Pancreas (tissue), 10 donors: ENCODE data around the gene ZNF14. TPM values are rescaled to one million over a fixed set of nuclear protein-coding genes. Genes with fewer than 3 reads are reported as not detected.

ENCODE experiments used
- ATAC-seq, 4 donors: fragments of 200-7000 bp; cut with Tn5 transposase; one replicate each; pipeline versions ENCODE4 v1.8.0 to v1.9.1; 2020; ENCODE audit warnings: mild to moderate bottlenecking in 4 of 4, moderate library complexity in 4 of 4
- DNase-seq, 6 donors: peaks; one replicate each; pipeline ENCODE4 v3.0.0-alpha.2; 2020
- FAIRE-seq: peaks from 2 replicates; lab custom pipeline; 2012; peaks lifted over from hg19 to GRCh38; lab: Jason Lieb, UNC
- H3K27ac ChIP-seq, 4 donors: fragments of 200-600 bp; sonication (generic); 1 replicate in 3 of 4; 2 replicates in 1 of 4; pipeline versions ENCODE4 v1.5.0 to v1.8.0; 2020
- H3K27me3 ChIP-seq, 4 donors: fragments of 200-600 bp; one replicate each; pipeline ENCODE4 v1.8.0; 2021
- H3K36me3 ChIP-seq, 3 donors: fragments of 200-600 bp; sonication (generic) in 1 of 3; one replicate each; pipeline versions ENCODE4 v1.5.0 to v1.8.0; 2020 to 2021
- H3K4me1 ChIP-seq, 3 donors: fragments of 200-600 bp; one replicate each; pipeline ENCODE4 v1.8.0; 2021
- H3K4me3 ChIP-seq, 4 donors: fragments of 200-600 bp; sonication (generic) in 2 of 4; one replicate each; pipeline versions ENCODE4 v1.5.0 to v1.8.0; 2020 to 2021
- H3K9me3 ChIP-seq, 4 donors: fragments of 200-600 bp; one replicate each; pipeline ENCODE4 v1.8.0; 2021
- CTCF ChIP-seq, 4 donors: fragments of 200-600 bp; sonication (generic) in 3 of 4; IDR thresholded peaks; one replicate each; pipeline versions ENCODE4 v1.5.0 to v1.8.0; 2021; ENCODE audit warnings: antibody characterized with exemption in 4 of 4
- WGBS, 2 donors: extraction: QIAGEN DNeasy Blood & Tissue Kit; methylation state at CpG; one replicate each; pipeline ENCODE4 v1.1.7; 2013; 5-methylcytosine and 5-hydroxymethylcytosine counted together
- intact Hi-C, 3 donors: fragments of 100-400 bp; cut with DNase I; formaldehyde crosslinking; loops; one replicate each; pipeline versions ENCODE4 v1.11.1 to v1.14.2; 2022
- polyA plus RNA-seq, 2 donors: library from polyadenylated mRNA; stranded (reverse); fragments of 200-250 nt; gene quantifications; one replicate each; pipeline ENCODE4 v1.2.3, GENCODE V29; 2013
- total RNA-seq, 6 donors: library from RNA; stranded (reverse); fragmentation: NEBNext Ultra II Directional in 4 of 6; extraction: Animal tissue kit (Norgen Biotek cat#: 25700) in 4 of 6; gene quantifications; one replicate each; pipeline versions ENCODE4 v1.2.1 to v1.2.4, GENCODE V29; 2021 to 2023
- donor health status: healthy with polysubstance abuse.
- donor health status: DM: no; HTN: no; CAD: no; lungs with moderate emphysema.
- donor health status: DM: no; HTN: no; CAD: no.
- donor health status: control.
- donor health status: control.
- donor health status: Bipolar disorder and iron deficiency.
- donor health status: DM: yes; HTN: yes; CAD: no.
- donor health status: DM: no; HTN: no; CAD: no.
- donor health status: DM: no; HTN: no; CAD: no.
- donor health status: DM: yes; HTN: yes; CAD: no.

ZNF14 gene
- total and polyA plus RNA-seq, 8 donors, result 2.0 to 4.5 (median 3.1) TPM

- no peaks in the 10 kb centered on the region for H3K9me3 ChIP-seq
- no peak overlapping the region for H3K27ac ChIP-seq
- DNase-seq (peak in 1 of 6 donors; percentile 40), FAIRE-seq (no peak), ATAC-seq (no peak)
- no peaks in the 10 kb centered on the region for H3K36me3 ChIP-seq
- no peak for TF ChIP-seq CTCF (IDR thresholded peaks at IDR 0.05)
- no peaks in the 10 kb centered on the region for H3K27me3 ChIP-seq
- 85 to 88% methylated on average over 8 to 9 of the region's 9 CpGs for WGBS, 2 donors
- no peak overlapping the region for H3K4me3 ChIP-seq
- intact Hi-C loops, result no loop called here
- H3K4me1 ChIP-seq, result no peaks in the 10 kb centered on the region
These were observed 15.5 kb upstream of the ZNF14 start for GRCh38 chr19:19748249-19748938.

GRCh38 chr19:19747357-19748220 is 14.7 kb upstream of the ZNF14 start:
- no peak for TF ChIP-seq CTCF (IDR thresholded peaks at IDR 0.05)
- Histone ChIP-seq H3K4me1 (no peaks in the 10 kb centered on the region), H3K4me3 (no peak overlapping the region), H3K9me3 (no peaks in the 10 kb centered on the region), H3K27me3 (no peaks in the 10 kb centered on the region), H3K27ac (no peak overlapping the region), H3K36me3 (no peaks in the 10 kb centered on the region)
- FAIRE-seq (no peak), ATAC-seq (no peak), DNase-seq (peak in 1 of 6 donors; percentile 50)
- 77 to 84% methylated on average over 12 to 13 of the region's 13 CpGs for WGBS, 2 donors
- intact Hi-C loops, result no loop called here

DNA sequence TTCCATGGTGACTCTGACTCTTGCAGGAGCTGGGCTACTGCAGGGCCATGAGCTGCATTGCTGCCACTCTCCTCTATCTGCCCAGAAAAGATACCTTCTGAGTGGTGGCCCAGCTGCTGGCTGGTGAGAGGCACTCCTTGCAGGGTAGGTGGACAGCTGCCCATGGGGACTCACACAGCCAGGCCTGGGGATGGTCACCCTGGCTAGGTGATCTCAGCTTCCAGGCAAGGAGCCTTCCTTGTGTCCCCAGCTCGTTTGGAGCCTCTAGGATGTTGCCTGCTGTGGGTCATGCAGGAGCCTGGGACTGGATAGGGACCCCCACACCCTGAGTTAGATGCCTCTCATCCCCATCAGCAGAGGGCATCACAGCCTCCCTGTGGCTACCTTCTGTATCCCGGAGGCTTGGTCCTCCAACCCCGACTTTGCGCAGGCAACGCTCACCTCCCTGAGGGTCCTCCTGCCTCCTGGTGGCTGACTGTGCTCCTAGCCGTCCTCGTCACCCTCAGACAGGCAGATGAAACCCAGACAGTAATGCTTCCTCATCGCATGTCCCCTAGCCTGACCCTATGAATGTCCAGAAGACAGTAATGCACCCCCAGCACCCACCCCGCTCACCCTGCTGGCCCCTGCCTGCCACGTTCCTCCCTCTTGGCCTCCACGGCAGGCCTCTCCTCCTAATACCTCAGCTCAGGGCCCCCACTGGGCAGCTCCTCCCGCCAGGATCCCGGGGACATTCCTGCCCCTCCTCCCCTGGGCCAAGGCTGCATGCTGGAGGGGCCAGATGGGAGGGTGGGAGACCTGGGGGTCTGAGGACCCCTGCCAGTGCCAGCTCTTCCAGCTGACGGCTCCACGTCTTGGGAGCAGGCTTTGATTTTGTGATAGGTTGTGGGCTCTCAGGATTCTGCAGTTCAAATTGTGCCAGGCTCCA is 13.6 kb upstream of the ZNF14 start:
- Histone ChIP-seq H3K27ac (no peak overlapping the region), H3K4me1 (no peaks in the 10 kb centered on the region), H3K27me3 (no peaks in the 10 kb centered on the region), H3K9me3 (no peaks in the 10 kb centered on the region), H3K4me3 (no peak overlapping the region), H3K36me3 (no peaks in the 10 kb centered on the region)
- intact Hi-C loops, result no loop called here
- no peak for TF ChIP-seq CTCF (IDR thresholded peaks at IDR 0.05)
- ATAC-seq (no peak), DNase-seq (peak in 2 of 6 donors; percentile 7 to 43), FAIRE-seq (no peak)
- 55 to 60% methylated on average over 15 of the region's 15 CpGs for WGBS, 2 donors

DNA sequence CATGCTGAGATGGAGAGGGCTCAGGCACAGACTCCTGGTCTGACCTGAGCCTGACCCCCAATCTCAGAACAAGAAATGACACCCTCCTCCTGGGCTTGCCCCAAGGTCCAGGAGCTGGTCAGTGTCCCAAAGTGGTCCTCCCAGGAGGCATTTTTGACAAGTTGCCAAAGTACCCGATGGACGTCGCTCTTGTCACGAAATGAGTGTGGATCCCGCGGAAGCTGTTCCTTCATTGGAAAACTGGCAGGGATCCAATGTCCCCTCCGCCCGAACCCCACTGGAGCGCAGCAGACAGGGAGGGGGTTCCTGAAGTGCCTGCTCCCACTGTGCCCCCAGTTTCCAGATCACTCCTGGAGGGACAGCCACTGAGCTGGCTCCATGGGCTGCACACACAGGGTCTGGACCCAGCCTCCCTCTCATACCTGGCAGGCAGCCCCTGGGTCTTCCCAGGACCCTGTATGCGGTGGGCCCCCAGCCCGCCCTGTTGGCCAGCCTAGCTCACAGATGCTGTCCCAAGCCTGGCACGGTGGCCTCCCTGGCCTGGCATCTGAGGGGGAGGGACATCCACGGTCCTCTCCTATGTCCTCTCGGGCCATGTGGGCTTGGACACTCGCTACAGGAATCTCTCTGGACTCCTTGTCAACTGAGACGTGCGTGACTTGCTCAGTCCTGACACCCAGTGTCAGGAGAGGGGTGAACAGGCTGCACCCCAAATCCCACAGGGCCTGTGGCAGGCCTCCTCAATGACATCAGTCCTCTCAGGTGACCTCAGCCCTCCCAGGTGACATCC is 12.8 kb upstream of the ZNF14 start:
- 77 to 80% methylated on average over 16 to 17 of the region's 17 CpGs for WGBS, 2 donors
- intact Hi-C loops, result no loop called here

More for the DNA sequence above, 12.8 kb upstream of the ZNF14 start:
- no peak overlapping the region for H3K4me3 ChIP-seq
- no peak for ATAC-seq
- no peaks in the 10 kb centered on the region for H3K27me3 ChIP-seq
- no peaks in the 10 kb centered on the region for H3K9me3 ChIP-seq
- no peaks in the 10 kb centered on the region for H3K36me3 ChIP-seq
- no peak overlapping the region for H3K27ac ChIP-seq
- DNase-seq, result peak in 2 of 6 donors; percentile 5 to 44
- no peak for FAIRE-seq
- H3K4me1 ChIP-seq, result no peaks in the 10 kb centered on the region
- TF ChIP-seq CTCF (IDR thresholded peaks at IDR 0.05), result no peak
